Measurements from ENCODE around the gene CCDC81.
"Not testable (repeated sequence)": the region's sequence is repeated elsewhere in the genome, so short reads cannot be mapped to it uniquely, and the experiment has no call there.

CCDC81 gene

GRCh38 chr11:86374586-86374985 is at the start of gene CCDC81:
TSS of gene CCDC81 (plus strand) at chr11:86374887. CDS start at chr11:86375164, 277 bp downstream.
- DNase-seq: no peak

GRCh38 chr11:86335131-86335767 is 39.4 kb upstream of the CCDC81 start:
- no peak for DNase-seq

- no peak for DNase-seq
Measured at GRCh38 chr11:86337227-86337626, 37.5 kb upstream of the CCDC81 start.

GRCh38 chr11:86341382-86341781 is 33.3 kb upstream of the CCDC81 start:
- DNase-seq: no peak

- DNase-seq: no peak
Measured at GRCh38 chr11:86346513-86346912, 28.2 kb upstream of the CCDC81 start.

GRCh38 chr11:86355256-86355655 is 19.4 kb upstream of the CCDC81 start:
- DNase-seq: no peak

- DNase-seq: not testable (repeated sequence)
Measured at GRCh38 chr11:86357412-86357811, 17.3 kb upstream of the CCDC81 start.

GRCh38 chr11:86358720-86359119 is 16.0 kb upstream of the CCDC81 start:
- DNase-seq: no peak

- DNase-seq: no peak
Measured at GRCh38 chr11:86360775-86361395, 13.8 kb upstream of the CCDC81 start.

GRCh38 chr11:86363424-86363823 is 11.3 kb upstream of the CCDC81 start:
- DNase-seq: no peak

- no peak for DNase-seq
Measured at GRCh38 chr11:86365546-86365945, 9.1 kb upstream of the CCDC81 start.

GRCh38 chr11:86369668-86370067 is 5.0 kb upstream of the CCDC81 start:
- DNase-seq: no peak

GRCh38 chr11:86370171-86370570 is 4.5 kb upstream of the CCDC81 start:
- DNase-seq: no peak

GRCh38 chr11:86370922-86371594 is 3.6 kb upstream of the CCDC81 start:
- no peak for DNase-seq

GRCh38 chr11:86372041-86372440 is 2.6 kb upstream of the CCDC81 start:
- no peak for DNase-seq

GRCh38 chr11:86372586-86372985 is 2.1 kb upstream of the CCDC81 start:
- DNase-seq: no peak

GRCh38 chr11:86374069-86374468 is 618 bp upstream of the CCDC81 start:
- no peak for DNase-seq

- DNase-seq: no peak
Measured at GRCh38 chr11:86377972-86378371, 3.3 kb downstream of the CCDC81 start.

GRCh38 chr11:86380295-86381059 is 5.8 kb downstream of the CCDC81 start:
- DNase-seq: no peak

GRCh38 chr11:86383041-86383955 is 8.6 kb downstream of the CCDC81 start:
- DNase-seq: no peak

GRCh38 chr11:86386283-86386682 is 11.6 kb downstream of the CCDC81 start:
- no peak for DNase-seq

GRCh38 chr11:86386746-86387145 is 12.1 kb downstream of the CCDC81 start:
- DNase-seq: no peak

Measured in activated effector memory CD4-positive, alpha-beta T cell treated with anti-CD3 and anti-CD28 coated beads, Interleukin-2, amount 50 U/mL, for 16 hours (primary cell).